ENCODE results near the gene NFIC. TPM values are rescaled to one million over a fixed set of nuclear protein-coding genes. Genes with fewer than 3 reads are reported as not detected.

NFIC gene
- total and polyA plus RNA-seq, 2 experiments from 2014 or later = 7.8 to 20.9 TPM

- H2AFZ ChIP-seq = no peak overlapping the region
- no peak overlapping the region for H3K4me2 ChIP-seq
- H3K36me3 ChIP-seq (replicated peaks; ENCODE audit: insufficient read depth, low read depth) = no peaks in the 10 kb centered on the region
- H3K4me3 ChIP-seq = no peak overlapping the region
- DNase-seq (ENCODE audit: low spot score) = no peak
- H3K4me1 ChIP-seq (ENCODE audit: insufficient read depth) = no peaks in the 10 kb centered on the region
- H3K9me3 ChIP-seq (ENCODE audit: low read depth) = no peaks in the 10 kb centered on the region
- H3K79me2 ChIP-seq = no peaks in the 10 kb centered on the region
- WGBS (ENCODE audit: low lambda C conversion rate, missing lambda C conversion rate) = 89% methylated on average over 18 of the region's 25 CpGs
- H4K20me1 ChIP-seq (ENCODE audit: insufficient read depth, poor library complexity, severe bottlenecking) = no peaks in the 10 kb centered on the region
- TF ChIP-seq EZH2phosphoT487 (IDR thresholded peaks at IDR 0.05; ENCODE audit: low read depth, severe bottlenecking, unreplicated experiment) (no peak), EZH2 (IDR thresholded peaks at IDR 0.05; ENCODE audit: borderline replicate concordance) (no peak), CTCF (IDR thresholded peaks at IDR 0.05; ENCODE audit: poor library complexity) (no peak)
- H3K27ac ChIP-seq = no peak overlapping the region
- no peaks in the 10 kb centered on the region for H3K9me2 ChIP-seq (replicated peaks; ENCODE audit: insufficient read depth)
- H3K27me3 ChIP-seq = no peaks in the 10 kb centered on the region
Observed at GRCh38 chr19:3344608-3345598, 21.5 kb upstream of the NFIC start.

GRCh38 chr19:3345850-3346460 lies 20.4 kb upstream of the NFIC start:
- Histone ChIP-seq H3K79me2 (no peaks in the 10 kb centered on the region), H4K20me1 (ENCODE audit: insufficient read depth, poor library complexity, severe bottlenecking) (no peaks in the 10 kb centered on the region), H3K27ac (peak overlapping the region; percentile 66), H3K4me2 (no peak overlapping the region), H3K9me3 (ENCODE audit: low read depth) (no peaks in the 10 kb centered on the region), H2AFZ (no peak overlapping the region), H3K9me2 (replicated peaks; ENCODE audit: insufficient read depth) (no peaks in the 10 kb centered on the region), H3K36me3 (replicated peaks; ENCODE audit: insufficient read depth, low read depth) (no peaks in the 10 kb centered on the region), H3K27me3 (no peaks in the 10 kb centered on the region), H3K4me3 (no peak overlapping the region), H3K4me1 (ENCODE audit: insufficient read depth) (no peaks in the 10 kb centered on the region)
- TF ChIP-seq EZH2 (IDR thresholded peaks at IDR 0.05; ENCODE audit: borderline replicate concordance) = no peak
- no peak for TF ChIP-seq CTCF (IDR thresholded peaks at IDR 0.05; ENCODE audit: poor library complexity)
- no peak for TF ChIP-seq EZH2phosphoT487 (IDR thresholded peaks at IDR 0.05; ENCODE audit: low read depth, severe bottlenecking, unreplicated experiment)
- 69% methylated on average over 15 of the region's 15 CpGs for WGBS (ENCODE audit: low lambda C conversion rate, missing lambda C conversion rate)
- no peak for DNase-seq (ENCODE audit: low spot score)

GRCh38 chr19:3346677-3347353 lies 19.6 kb upstream of the NFIC start:
- no peak for DNase-seq (ENCODE audit: low spot score)
- Histone ChIP-seq H3K9me2 (replicated peaks; ENCODE audit: insufficient read depth) (no peaks in the 10 kb centered on the region), H2AFZ (no peak overlapping the region), H3K9me3 (ENCODE audit: low read depth) (no peaks in the 10 kb centered on the region), H3K4me1 (ENCODE audit: insufficient read depth) (no peaks in the 10 kb centered on the region), H3K27ac (peak overlapping the region; percentile 66), H3K4me2 (no peak overlapping the region), H4K20me1 (ENCODE audit: insufficient read depth, poor library complexity, severe bottlenecking) (no peaks in the 10 kb centered on the region), H3K27me3 (peaks cover 4% of the 10 kb centered on the region), H3K79me2 (no peaks in the 10 kb centered on the region), H3K36me3 (replicated peaks; ENCODE audit: insufficient read depth, low read depth) (no peaks in the 10 kb centered on the region), H3K4me3 (no peak overlapping the region)
- no peak for TF ChIP-seq CTCF (IDR thresholded peaks at IDR 0.05; ENCODE audit: poor library complexity)
- no peak for TF ChIP-seq EZH2 (IDR thresholded peaks at IDR 0.05; ENCODE audit: borderline replicate concordance)
- TF ChIP-seq EZH2phosphoT487 (IDR thresholded peaks at IDR 0.05; ENCODE audit: low read depth, severe bottlenecking, unreplicated experiment) = no peak
- 67% methylated on average over 23 of the region's 23 CpGs for WGBS (ENCODE audit: low lambda C conversion rate, missing lambda C conversion rate)
